WTC11 (cell line): ENCODE results near the gene FNDC3A. TPM values are rescaled to one million over a fixed set of nuclear protein-coding genes. Genes with fewer than 3 reads are reported as not detected.

Experiments used
- ATAC-seq: fragments of 200-7000 bp; cut with Tn5 transposase; 2 replicates; pipeline ENCODE4 v1.10.0; 2021; ENCODE audit warnings: mild to moderate bottlenecking, moderate library complexity
- CTCF ChIA-PET: fragments of 300-600 bp; sonication (Branson Sonifier 250); formaldehyde crosslinking; loops from one replicate; lab custom pipeline; 2021; ENCODE audit warnings: antibody characterized with exemption; lab: Charles Lee
- POLR2A ChIA-PET: fragments of 350-600 bp; sonication (Branson Sonifier 250); formaldehyde crosslinking; loops from one replicate; lab custom pipeline; 2021; ENCODE audit warnings: antibody characterized with exemption; lab: Charles Lee
- DNase-seq: peaks from one replicate; pipeline ENCODE4 v3.0.0; 2021; ENCODE audit warnings: low spot score
- H3K27ac Mint-ChIP-seq: 2 replicates; pipeline ENCODE4 v1.8.0; 2021; ENCODE audit warnings: mixed read lengths
- H3K27me3 Mint-ChIP-seq: 2 replicates; pipeline ENCODE4 v1.8.0; 2021; ENCODE audit warnings: low read depth, mild to moderate bottlenecking, moderate library complexity, mixed read lengths
- H3K36me3 Mint-ChIP-seq: 2 replicates; pipeline ENCODE4 v1.8.0; 2021; ENCODE audit warnings: mixed read lengths
- H3K4me1 Mint-ChIP-seq: 2 replicates; pipeline ENCODE4 v1.8.0; 2022; ENCODE audit warnings: mixed read lengths
- H3K4me3 Mint-ChIP-seq: 2 replicates; pipeline ENCODE4 v1.8.0; 2021; ENCODE audit warnings: mild to moderate bottlenecking, moderate library complexity, mixed read lengths
- H3K9me3 Mint-ChIP-seq: 2 replicates; pipeline ENCODE4 v1.8.0; 2021; ENCODE audit warnings: mixed read lengths
- AR ChIP-seq: fragments of 250-450 bp; sonication (Bioruptor Pico); IDR thresholded peaks from 2 replicates; pipeline ENCODE4 v1.9.0; 2021; ENCODE audit warnings: mild to moderate bottlenecking
- ATF2 ChIP-seq: sonication (generic); formaldehyde crosslinking; IDR thresholded peaks from 2 replicates; pipeline ENCODE4 v1.8.1; 2022; ENCODE audit warnings: low read depth, missing genetic modification reagents, borderline replicate concordance
- CBFB ChIP-seq: sonication (generic); formaldehyde crosslinking; IDR thresholded peaks from 2 replicates; pipeline ENCODE4 v1.8.1; 2022; ENCODE audit warnings: mild to moderate bottlenecking, low read depth, missing genetic modification reagents
- CDX4 ChIP-seq: fragments of 250-450 bp; sonication (Bioruptor Pico); IDR thresholded peaks from 2 replicates; pipeline ENCODE4 v1.9.0; 2021; ENCODE audit warnings: moderate library complexity, mild to moderate bottlenecking, inconsistent platforms, borderline replicate concordance
- CREB1 ChIP-seq: sonication (generic); formaldehyde crosslinking; IDR thresholded peaks from 2 replicates; pipeline ENCODE4 v1.8.0; 2023; ENCODE audit warnings: mild to moderate bottlenecking, missing genetic modification reagents
- CREM ChIP-seq: sonication (generic); formaldehyde crosslinking; IDR thresholded peaks from 2 replicates; pipeline ENCODE4 v1.8.1; 2022; ENCODE audit warnings: mild to moderate bottlenecking, missing genetic modification reagents, moderate library complexity
- FOXJ3 ChIP-seq: sonication (generic); formaldehyde crosslinking; IDR thresholded peaks from 2 replicates; pipeline ENCODE4 v1.9.0; 2021; ENCODE audit warnings: missing genetic modification reagents, mild to moderate bottlenecking, borderline replicate concordance
- IRF2 ChIP-seq: sonication (generic); formaldehyde crosslinking; IDR thresholded peaks from 2 replicates; pipeline ENCODE4 v1.8.0; 2022; ENCODE audit warnings: low read depth, missing genetic modification reagents, borderline replicate concordance
- MYBL2 ChIP-seq: sonication (generic); formaldehyde crosslinking; IDR thresholded peaks from 2 replicates; pipeline ENCODE4 v1.8.1; 2023; ENCODE audit warnings: mild to moderate bottlenecking, moderate library complexity, missing genetic modification reagents
- NFATC4 ChIP-seq: fragments of 250-450 bp; sonication (Bioruptor Pico); IDR thresholded peaks from 2 replicates; pipeline ENCODE4 v1.9.0; 2021; ENCODE audit warnings: mild to moderate bottlenecking
- NR2C2 ChIP-seq: sonication (generic); formaldehyde crosslinking; IDR thresholded peaks from 2 replicates; pipeline ENCODE4 v1.8.0; 2022; ENCODE audit warnings: mild to moderate bottlenecking, missing genetic modification reagents
- PRDM15 ChIP-seq: sonication (generic); formaldehyde crosslinking; IDR thresholded peaks from 2 replicates; pipeline ENCODE4 v1.8.0; 2022; ENCODE audit warnings: missing genetic modification reagents
- RORB ChIP-seq: fragments of 250-450 bp; sonication (Bioruptor Pico); IDR thresholded peaks from 2 replicates; pipeline ENCODE4 v1.9.0; 2021; ENCODE audit warnings: mild to moderate bottlenecking
- SMAD3 ChIP-seq: sonication (generic); formaldehyde crosslinking; IDR thresholded peaks from 2 replicates; pipeline ENCODE4 v1.8.0; 2022; ENCODE audit warnings: missing genetic modification reagents, mild to moderate bottlenecking, borderline replicate concordance
- SP1 ChIP-seq: sonication (generic); formaldehyde crosslinking; conservative IDR thresholded peaks from 2 replicates; pipeline ENCODE4 v1.8.1; 2022; ENCODE audit warnings: missing genetic modification reagents
- ZNF317 ChIP-seq: sonication (generic); formaldehyde crosslinking; IDR thresholded peaks from 2 replicates; pipeline ENCODE4 v1.8.1; 2023; ENCODE audit warnings: low read depth, mild to moderate bottlenecking, moderate library complexity, missing genetic modification reagents, borderline replicate concordance
- ZNF512 ChIP-seq: sonication (generic); formaldehyde crosslinking; IDR thresholded peaks from 2 replicates; pipeline ENCODE4 v1.8.1; 2022; ENCODE audit warnings: missing genetic modification reagents, borderline replicate concordance
- ZNF532 ChIP-seq: fragments of 250-450 bp; sonication (Bioruptor Pico); IDR thresholded peaks from 2 replicates; pipeline ENCODE4 v1.9.0; 2021; ENCODE audit warnings: mild to moderate bottlenecking, borderline replicate concordance
- ZSCAN18 ChIP-seq: fragments of 250-450 bp; sonication (Bioruptor Pico); IDR thresholded peaks from 2 replicates; pipeline ENCODE4 v2.1.2; 2022; ENCODE audit warnings: mild to moderate bottlenecking, moderate library complexity
- total RNA-seq: library from RNA; stranded (reverse); gene quantifications from 3 replicates; pipeline ENCODE4 v1.2.3, GENCODE V29; 2021

Gene FNDC3A
- total RNA-seq, 1 experiment from 2014 or later, result 24.8 TPM

- no peaks in the 10 kb centered on the region for H3K36me3 Mint-ChIP-seq
- CTCF ChIA-PET, result interaction anchor here (1.0 to 2.5 kb wide), 7 partner anchors 8 to 366 kb away, joined by 3 to 18 read pairs (median 5); partner anchors contain the start of gene CDADC1
- DNase-seq, result peak; percentile 18
- peaks cover 12% of the 10 kb centered on the region; the same call in 1 of the 2 replicates for H3K27me3 Mint-ChIP-seq
- no peak overlapping the region for H3K4me3 Mint-ChIP-seq
- TF ChIP-seq CBFB (CRISPR knock-in tag), result no peak
- TF ChIP-seq CREB1, result no peak
- TF ChIP-seq CDX4 (CRISPR knock-in tag), result no peak
- TF ChIP-seq FOXJ3 (CRISPR knock-in tag), result no peak
- TF ChIP-seq NR2C2 (CRISPR knock-in tag), result no peak
- TF ChIP-seq SP1 (CRISPR knock-in tag), result no peak
- TF ChIP-seq NFATC4, result no peak
- no peak for TF ChIP-seq RORB (CRISPR knock-in tag)
- no peak for TF ChIP-seq ZSCAN18 (CRISPR knock-in tag)
- no peak for TF ChIP-seq ZNF512 (CRISPR knock-in tag)
- TF ChIP-seq IRF2 (CRISPR knock-in tag), result no peak
- TF ChIP-seq ATF2 (CRISPR knock-in tag), result no peak
- TF ChIP-seq ZNF317 (CRISPR knock-in tag), result no peak
- no peak for TF ChIP-seq ZNF532
- TF ChIP-seq CREM (CRISPR knock-in tag), result no peak
- TF ChIP-seq, all 79 proteins: peak for 0
- no peaks in the 10 kb centered on the region for H3K9me3 Mint-ChIP-seq
- POLR2A ChIA-PET, result no interaction called here
- ATAC-seq, result peak; percentile 82
- no peak overlapping the region for H3K27ac Mint-ChIP-seq
- H3K4me1 Mint-ChIP-seq, result no peaks in the 10 kb centered on the region
These were observed 264.3 kb downstream of the FNDC3A start for GRCh38 chr13:49240017-49240416.

- Mint-ChIP-seq H3K27me3 (peaks cover 12% of the 10 kb centered on the region; the same call in 1 of the 2 replicates), H3K4me1 (no peaks in the 10 kb centered on the region), H3K4me3 (no peak overlapping the region), H3K9me3 (no peaks in the 10 kb centered on the region), H3K36me3 (no peaks in the 10 kb centered on the region), H3K27ac (no peak overlapping the region)
- ChIA-PET CTCF (interaction anchor here (0.6 kb wide), 1 partner anchor 413 kb away, joined by 3 read pairs; no protein-coding TSS in a partner anchor), POLR2A (no interaction called here)
- no peak for DNase-seq
- ATAC-seq, result no peak
- TF ChIP-seq CREB1 (no peak), MYBL2 (CRISPR knock-in tag) (no peak), SMAD3 (CRISPR knock-in tag) (no peak), AR (CRISPR knock-in tag) (no peak), PRDM15 (CRISPR knock-in tag) (no peak)
These were observed 265.6 kb downstream of the FNDC3A start for GRCh38 chr13:49241296-49241695.
